ENCODE measurements around the gene SND1.
"Not testable (repeated sequence)": the region's sequence is repeated elsewhere in the genome, so short reads cannot be mapped to it uniquely, and the experiment has no call there.

SND1 gene

DNA sequence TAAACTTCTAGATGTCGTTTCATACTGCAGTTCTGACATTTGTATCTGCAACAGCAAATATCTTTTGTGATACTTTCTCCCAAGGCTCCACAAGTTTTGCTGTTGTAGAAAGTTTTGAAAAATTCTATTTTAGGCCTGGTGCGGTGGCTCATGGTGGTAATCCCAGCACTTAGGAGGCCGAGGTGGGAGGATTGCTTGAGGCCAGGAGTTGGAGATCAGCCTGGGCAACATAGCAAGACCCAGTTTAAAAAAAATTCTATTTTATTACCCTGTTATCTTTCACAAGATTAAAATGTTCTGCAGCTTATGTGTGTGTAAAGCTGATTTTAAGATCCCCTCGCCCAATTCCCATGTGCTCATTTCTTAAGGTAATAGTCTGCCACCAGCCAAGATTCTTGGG lies 1.4 kb downstream of the SND1 start:
- no peak for DNase-seq

DNA sequence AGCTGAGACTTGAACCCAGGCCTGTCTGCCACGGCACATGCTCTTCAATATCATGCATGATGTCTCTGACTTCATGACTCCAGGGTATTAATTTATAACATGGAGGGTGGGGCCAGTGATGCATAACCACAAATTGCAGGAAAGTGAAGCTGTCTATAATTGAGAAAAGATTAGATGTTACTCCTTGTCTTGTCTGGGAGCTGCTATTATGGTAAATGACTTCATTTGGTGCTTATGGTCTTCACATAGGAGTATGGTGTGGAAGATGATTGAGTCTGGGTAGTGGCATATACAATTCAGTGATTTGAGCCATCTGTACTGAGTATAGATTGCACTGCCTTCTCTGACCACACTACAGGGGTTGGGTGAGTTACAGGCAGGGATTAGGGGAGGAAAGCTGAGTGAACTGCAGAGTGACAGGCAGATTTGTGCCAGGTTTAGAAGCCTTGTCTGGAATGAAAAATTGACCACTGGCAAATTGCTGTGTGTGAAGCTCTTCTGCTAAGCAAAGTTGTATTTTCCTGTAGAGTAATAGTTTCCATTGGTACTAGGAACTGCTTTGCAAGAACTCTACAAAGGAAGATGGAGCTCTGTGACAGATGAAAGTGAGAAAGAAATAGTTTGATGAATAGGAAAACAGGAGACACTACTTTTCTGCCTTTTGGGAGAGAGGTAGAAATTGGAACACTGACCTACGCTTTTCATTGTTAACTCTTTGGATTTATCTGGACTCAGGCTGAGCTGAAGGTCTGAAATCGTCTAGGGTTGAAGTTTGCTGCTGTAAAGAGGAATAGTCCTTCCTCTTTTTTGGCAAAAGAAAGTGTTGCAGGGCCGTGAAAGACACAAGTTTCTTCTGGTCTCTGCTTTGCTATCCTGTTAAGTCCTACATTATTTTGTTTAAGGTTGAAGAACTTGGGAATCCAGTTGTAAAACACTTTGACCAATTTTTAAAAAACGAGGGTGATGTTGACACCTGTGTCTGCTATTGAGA lies 2.7 kb downstream of the SND1 start:
- DNase-seq = no peak

DNA sequence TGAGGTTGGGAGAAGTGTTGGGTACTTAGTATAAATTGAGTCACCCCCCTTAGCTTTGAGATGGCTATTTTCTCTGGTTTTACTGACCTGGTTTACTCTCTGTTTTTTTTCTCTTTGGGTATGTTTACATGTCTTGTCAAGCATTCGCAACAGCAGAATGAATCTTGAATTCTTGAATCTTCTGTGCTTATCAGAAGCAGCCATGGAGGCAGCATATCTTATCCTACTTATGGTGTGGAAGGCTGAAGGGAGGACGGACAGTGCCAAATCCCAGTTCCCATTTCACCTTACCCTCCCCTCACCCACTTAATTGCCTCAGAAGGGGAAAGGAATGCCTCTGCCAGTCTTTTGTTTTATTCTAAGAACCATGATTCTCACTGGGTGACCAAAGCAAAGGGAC lies 3.7 kb downstream of the SND1 start:
- DNase-seq = no peak

DNA sequence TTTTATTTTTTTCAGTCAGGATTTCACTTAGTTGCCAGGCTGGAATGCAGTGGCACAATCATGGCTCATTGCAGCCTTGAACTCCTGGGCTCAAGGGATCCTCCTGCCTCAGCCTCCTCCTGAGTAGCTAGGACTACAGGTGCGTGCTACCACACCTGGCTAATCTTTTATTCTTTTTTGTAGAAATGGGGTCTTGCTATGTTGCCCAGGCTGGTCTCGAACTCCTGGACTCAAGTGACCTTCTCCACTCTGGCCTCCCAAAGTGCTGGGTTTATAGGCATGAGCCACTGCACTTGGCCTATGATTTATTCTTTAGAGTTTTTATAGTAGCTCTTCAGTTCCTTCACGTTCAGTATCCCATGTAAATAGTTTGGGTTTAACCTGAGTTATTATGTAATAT lies 5.5 kb downstream of the SND1 start:
- no peak for DNase-seq

DNA sequence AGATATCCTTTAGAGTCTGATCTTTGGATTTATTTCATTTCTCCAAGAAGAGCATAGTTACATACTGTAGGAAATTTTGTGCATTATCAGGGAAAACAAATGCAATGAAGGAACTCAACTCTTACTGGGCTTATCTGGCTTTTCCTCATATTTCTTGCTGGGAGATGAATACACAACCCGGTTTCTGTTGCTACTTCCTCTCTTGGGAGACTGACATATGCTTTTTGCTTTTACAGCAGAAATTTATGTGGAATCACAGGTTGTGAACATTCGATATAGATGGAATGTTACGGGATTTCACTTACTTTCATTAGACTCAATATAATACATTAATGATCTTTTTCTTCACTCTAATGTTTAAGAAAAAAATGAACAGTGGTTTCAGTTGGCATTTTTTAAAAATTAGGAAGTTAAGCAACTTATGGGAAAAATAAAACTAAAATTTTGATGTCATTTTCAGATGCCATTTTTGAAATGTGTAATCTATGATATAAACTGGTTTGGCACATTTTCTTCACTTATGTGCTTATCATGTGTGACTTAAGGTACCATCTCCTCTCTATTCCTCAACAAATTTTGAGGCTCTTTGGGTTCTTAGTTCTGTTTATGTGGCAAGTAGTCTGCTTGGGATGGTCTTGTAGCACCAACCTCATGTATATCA lies 7.1 kb downstream of the SND1 start:
- no peak for DNase-seq

DNA sequence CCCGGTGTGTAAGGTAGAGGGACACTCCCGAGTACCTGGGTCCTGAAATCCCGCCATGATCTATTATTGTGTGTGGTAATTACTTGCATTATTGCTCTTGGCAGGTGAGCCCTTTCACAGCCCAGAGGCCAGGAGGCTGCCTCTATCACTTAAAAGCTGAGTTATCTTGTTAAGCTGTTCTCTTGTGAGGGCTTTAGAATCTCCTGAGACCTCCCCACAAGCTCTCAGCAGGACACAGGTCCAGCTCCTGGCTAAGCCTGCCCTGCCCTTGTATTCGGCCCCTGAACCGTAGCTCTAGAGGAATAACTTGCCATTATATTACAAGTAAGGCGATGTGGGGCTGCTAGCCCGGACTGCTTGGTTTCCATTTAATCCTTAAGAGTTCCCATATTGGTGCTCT lies 13.9 kb downstream of the SND1 start:
- no peak for DNase-seq

DNA sequence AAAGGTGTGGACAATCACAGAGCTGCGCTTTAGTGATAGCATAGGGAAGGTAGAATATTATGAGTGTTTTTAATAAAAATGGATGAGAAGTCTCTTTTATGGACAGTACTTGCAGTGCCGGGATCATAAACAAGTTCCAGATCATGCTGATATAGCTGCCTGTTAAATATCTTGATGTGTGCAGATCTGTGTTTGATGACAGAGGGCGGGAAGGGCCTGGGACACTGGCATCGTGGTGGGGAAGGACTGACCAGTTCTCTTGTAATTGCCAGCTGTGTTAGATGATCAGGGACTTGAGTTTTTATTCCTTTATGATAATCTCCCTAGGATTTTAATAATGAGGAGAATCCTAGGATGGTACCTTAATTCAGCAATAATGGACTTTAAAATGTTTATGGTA lies 14.6 kb downstream of the SND1 start:
- no peak for DNase-seq

DNA sequence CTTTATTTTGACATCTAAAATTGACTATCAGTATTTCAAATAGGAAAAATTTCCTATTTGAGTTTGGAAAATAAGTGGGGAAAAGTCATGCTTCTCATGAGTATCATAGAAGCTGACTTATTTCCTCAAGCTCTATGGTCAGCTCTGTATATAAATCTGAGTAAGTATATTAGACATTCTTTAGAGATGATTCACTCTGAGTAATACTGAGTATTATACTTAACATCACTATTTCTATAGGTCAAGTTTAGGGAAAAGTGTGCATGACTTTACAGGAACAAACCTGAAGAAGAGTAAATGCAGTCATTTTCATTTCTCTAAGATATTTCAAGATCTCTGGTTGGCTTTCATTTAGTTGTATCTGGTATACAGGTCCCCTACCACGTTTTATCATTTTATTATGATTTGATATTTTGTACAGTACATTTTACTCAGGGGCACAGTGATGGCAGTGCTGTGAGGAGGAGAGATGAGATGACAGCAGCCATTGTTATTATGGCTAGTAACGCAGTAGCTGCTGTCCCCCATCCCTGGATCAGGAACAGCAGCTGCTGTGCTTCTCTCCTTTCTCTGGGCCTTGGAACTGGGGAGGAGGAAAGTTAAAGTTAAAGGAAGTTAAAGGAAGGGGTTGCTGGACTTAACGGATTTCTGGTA lies 15.2 kb downstream of the SND1 start:
- no peak for DNase-seq

DNA sequence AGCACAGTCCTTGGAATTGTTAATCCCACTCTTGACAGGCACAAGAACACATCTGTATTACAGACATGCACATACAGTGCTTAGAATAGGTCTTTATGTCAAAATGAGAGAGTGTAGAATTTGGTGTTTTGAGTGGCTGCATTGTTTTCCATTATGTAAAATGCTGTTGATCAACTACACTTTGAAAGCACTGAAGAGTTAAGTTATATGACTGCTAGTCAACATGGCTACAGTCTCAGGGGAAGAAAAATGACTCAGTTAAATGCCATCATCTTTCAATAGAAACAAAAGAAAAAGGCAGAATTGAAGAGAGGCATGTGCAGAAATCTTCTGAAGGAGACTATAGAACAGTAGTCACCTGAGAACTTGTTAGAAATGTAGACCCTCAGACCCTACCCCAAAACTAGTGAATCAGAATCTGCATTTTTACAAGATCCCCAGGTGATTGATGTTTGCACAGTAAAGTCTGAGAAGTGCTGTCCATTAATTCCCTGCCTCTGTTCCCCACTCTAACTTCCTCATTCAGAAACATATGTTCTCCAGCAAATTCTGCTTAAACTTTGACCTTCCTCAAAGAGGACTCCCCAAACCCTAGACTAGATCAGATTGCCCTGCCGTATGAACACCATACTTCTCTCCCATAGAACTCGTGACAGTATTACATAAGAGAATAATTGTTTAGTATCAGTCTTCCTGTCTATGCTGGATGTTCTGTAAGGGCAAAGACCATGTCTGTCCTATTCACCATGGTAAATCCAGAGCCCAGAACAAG lies 16.0 kb downstream of the SND1 start:
- DNase-seq = no peak

DNA sequence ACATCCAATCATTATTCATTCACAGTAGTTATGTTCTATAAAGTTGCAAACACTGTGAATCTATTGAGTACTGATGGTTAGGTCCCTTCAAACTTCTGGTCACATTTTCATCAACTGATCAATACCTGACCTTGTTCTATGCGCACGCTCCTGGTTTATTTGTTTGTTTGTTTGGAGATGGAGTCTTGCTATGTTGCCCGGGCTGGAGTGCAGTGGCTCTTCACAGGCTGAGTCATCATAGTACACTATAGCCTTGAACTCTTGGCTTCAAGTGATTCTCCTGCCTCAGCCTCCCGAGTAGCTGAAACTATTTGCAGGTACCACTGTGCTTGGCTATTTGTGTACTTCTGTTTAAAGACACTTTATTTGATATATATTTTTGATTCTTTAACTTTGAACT lies 19.3 kb downstream of the SND1 start:
- no peak for DNase-seq

DNA sequence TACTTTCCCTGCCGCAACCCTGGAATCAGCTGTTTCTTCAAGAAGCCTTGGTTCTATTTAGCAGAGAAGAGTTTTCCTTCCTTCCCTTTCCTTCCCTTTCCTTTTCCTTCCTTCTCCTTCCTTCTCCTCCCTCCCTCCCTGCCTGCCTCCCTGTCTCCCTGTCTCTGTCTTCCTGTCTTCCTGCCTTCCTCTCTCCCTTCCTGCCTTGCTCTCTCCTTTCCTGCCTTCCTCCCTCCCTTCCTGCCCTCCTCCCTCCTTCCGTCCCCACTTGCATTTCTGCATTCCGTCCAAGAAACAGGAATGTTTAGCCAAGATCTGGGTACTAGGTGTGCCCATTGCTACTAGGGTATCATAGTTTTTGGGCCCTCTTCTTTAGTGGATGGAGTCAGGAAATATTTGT lies 21.9 kb downstream of the SND1 start:
- no peak for DNase-seq

DNA sequence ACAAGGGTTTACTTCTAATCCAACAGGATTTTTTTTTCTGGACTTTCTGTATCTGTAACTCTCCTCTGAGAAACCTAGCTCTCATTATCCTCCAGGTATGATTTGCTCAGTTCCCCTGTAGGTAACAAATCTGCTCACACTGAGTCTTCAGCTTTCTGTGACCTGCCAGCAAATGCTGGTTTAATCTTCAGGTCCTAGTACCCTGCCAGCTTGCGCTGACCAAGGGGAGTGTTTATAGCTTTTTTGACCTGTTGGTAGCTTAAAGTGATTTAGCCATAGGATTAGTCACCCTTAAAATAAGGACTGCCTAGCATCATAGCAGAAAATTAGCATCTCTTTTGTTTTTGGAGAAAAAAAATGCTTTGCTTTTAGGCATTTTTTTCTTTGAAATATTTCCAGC lies 22.4 kb downstream of the SND1 start:
- no peak for DNase-seq

DNA sequence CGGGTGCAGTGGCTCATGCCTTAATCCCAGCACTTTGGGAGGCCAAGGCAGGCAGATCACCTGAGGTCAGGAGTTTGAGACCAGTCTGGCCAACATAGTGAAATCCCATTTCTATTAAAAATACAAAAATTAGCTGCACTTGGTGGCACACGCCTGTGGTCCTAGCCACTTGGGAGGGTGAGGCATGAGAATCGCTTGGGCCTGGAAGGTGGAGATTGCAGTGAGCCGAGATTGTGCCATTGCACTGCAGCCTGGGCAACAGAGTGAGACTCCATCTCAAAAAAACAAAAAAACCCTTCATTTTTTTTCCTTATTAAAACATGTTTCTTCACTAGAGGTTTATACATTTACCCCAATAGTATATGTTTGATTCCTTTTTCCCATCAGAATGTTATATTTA lies 22.9 kb downstream of the SND1 start:
- not testable (repeated sequence) for DNase-seq

DNA sequence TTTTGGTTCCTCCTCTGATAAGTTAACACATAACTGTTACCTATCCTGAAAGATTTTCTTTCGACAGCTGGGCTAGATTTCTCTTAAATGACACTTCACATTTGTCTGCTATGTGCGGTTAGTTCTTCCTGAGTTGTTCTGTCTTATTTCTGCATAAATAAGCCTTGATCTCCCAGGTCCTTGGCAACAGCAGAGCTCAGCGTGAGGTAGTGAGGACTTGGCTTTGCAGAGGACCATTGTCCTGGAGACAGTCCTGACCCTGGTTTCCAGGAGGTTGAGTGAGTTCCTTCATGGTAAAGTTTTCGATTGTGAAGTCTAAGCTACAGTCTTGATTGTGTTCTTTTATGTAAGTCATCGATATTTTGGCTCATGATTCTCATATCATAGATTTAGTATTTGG lies 23.7 kb downstream of the SND1 start:
- DNase-seq = no peak

DNA sequence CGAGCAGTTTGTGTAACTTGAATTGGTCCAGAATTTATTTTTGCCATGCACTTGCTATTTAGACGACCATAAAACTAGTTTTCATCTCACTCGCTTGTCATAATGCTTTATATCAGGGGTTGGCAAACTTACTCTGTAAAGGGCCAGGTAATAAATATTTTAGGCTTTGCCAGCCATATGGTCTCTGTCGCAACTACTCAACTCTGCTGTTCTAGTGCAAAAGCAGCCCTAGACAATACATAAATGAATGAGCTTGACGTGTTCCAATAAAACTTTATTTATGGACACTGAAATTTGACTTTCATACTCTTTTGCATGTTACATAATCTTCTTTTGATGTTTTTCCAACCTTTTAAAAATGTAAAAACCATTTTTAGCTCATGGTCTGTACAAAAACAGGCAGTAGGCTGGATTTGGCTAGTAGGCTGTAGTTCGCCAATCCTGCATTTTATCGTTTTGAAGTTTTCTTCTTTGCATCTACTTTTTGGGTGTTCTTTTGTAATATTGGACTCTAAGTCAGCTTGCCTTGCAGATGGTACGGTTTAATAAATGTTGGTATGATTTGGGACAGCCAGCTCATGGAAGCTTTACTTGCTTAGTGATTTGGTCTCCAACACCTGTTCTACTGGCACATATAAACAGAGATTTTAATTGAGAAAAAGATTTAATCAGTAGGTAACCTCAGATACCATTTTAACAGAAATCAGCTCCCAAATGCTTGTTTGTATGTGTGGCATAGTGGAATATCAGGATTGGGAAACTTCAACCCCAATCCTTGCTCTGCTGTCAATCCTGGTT lies 25.6 kb downstream of the SND1 start:
- no peak for DNase-seq

DNA sequence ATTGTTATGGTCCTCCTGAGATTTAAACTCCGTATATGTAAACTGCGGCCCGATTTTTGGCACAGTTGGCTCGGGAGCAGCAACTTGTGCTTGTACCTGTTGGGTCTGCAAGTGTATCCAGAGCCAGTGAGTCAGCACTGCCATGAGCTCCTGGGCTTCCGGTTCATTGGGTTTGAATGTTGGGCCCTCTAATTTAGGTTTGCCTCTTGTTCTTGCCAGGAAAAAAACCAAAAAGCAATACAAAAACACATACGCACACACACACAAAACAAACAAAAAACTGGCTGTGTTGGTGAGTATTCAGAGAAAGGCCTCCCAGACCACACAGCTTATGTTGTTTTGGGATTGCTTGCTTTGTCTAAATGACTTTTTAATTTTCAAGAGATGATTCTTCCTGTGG lies 26.3 kb downstream of the SND1 start:
- DNase-seq = no peak

DNA sequence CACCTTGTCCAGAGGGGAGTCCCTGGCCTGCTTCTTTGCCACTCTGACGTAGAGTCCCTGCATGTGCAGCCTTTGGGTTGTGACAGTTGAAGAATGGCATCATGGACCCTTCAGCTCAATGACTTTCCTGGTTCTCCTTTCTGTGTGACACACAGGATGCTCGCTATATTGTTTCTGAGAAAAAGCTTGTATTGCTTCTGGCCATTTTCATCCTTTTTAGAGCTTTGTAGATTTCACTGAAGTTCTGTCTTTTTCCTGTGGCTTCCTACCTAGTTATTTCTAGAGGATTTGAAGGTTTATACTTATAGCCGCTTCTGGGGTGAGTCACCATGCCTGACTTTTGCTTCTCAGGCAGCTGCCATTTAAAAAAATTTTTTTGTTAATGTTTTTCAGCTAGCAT lies 27.0 kb downstream of the SND1 start:
- DNase-seq = no peak

DNA sequence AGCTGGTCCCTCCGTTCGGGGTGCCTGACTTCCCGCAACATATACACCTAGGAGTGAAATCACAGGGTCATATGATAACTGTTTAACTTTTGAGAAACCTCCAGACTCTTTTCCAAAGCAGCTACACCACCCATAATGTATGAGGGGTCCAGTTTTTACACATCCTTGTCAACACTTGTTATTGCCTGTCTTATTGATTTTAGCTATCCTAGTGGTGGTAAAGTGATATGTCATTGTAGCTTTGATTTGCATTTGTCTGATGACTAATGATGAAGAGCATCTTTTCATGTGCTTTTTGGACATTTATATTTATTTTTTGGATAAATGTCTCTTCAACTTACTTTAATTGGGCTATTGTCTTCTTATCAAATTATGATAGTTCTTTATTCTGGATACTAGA lies 29.0 kb downstream of the SND1 start:
- DNase-seq = no peak

DNA sequence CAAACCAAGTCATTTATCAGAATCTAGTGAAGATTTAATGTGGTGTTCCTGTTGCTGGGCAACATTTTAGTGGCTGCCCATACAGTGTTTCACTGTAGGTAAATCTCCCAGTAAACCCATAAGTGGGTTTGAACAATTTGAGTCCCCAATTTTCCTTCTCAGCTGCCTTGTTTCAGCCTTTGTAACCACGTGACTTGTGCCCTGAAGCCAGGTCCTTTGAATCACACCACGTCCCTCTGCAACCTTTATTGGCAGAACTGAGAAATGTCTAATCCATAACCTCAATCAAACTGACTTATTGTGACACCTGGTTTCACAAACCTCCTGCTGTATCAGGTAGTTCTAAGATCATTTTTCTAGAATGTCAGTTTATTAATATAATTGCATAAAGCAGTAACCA lies 30.1 kb downstream of the SND1 start:
- DNase-seq = no peak

DNA sequence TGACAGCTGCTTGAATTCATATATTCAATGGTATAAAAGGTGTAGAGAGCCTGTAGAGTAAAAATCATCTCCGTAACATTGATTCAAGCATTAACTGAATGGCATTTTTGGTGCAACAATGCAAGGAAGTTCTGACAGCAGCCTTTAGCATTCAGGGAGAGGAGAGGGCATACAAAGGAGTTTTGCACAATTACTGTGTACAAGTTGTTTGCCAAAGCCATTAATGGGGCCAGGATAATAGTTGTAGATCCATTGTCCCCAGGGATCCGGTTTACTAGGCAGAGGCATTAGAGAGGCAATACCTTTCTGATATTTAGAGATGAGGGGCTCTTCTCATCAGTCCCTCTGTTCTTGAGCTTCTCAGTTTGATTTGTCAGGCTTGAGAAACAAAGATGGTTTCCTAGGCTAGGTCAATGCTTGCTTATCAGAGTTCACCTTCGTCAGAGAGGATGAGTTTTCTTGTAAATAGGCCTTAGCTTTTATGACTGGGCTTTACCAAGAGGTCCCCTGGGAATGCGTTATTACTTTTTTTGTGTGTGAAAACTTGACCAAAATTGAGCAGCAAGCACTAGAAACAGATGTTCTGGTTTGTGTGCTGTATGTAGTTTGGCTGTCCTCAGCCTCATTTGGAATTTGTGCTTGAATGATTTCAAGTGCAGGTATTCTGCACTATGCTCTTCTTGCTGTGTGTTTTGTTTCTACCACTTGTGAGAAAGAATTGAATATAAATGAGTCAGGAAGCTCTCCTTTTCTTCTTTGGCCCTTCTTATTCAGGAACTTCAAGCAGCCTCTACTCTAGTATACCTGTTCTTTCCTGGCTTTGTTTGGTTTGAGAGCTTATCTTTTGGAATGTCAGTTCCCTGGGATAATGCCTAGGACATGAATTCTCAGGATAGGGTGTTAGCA lies 32.0 kb downstream of the SND1 start:
- no peak for DNase-seq

DNA sequence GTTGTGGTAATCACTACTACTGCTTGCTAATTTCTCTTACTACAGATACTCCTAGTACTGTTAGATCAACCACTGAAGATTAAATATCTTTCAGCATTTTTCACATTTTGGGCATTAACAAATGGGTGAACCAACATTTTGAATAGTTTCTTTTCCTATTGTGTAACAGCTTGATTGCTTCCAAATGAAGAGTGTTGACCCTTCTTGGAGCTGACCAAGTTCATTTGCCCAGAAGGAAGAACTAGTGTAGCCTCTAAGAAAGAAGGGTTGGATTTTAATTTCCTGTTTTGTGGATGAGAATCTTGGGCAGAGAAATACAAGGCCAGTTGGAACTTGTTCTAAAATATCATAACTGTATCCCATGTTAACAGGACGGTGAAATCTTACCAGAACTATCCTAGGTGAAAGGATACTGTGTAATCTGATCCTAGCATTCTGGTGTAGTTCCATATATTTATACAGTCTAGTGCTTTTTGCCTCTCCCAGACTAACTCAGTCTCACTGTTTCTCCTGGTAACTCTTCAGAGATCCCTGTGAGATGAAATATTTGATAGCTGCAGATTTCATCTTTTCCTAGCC lies 37.3 kb downstream of the SND1 start:
- no peak for DNase-seq

Measured in CD4-positive, alpha-beta T cell treated with Interleukin-21 for 1 hour (primary cell).